Liver (tissue), 9 donors: ENCODE data around the gene KIF6. TPM values are rescaled to one million over a fixed set of nuclear protein-coding genes. Genes with fewer than 3 reads are reported as not detected.

Source experiments
- DNase-seq: peaks from one replicate; pipeline ENCODE4 v3.0.0-alpha.2; 2017; ENCODE audit warnings: low spot score
- H3K27ac ChIP-seq, 2 donors: one replicate each; pipeline ENCODE4 v1.7.0; 2013; ENCODE audit warnings: inconsistent platforms in 2 of 2, low read length in 2 of 2, control low read depth in 1 of 2, low read depth in 1 of 2, mild to moderate bottlenecking in 1 of 2
- H3K27me3 ChIP-seq, 4 donors: one replicate each; pipeline versions ENCODE4 v1.6.1 to v1.7.0; 2013; ENCODE audit warnings: low read length in 3 of 4, inconsistent platforms in 1 of 4, mild to moderate bottlenecking in 1 of 4, moderate library complexity in 1 of 4; ENCODE audit not compliant: control insufficient read depth in 4 of 4, insufficient read depth in 4 of 4
- H3K36me3 ChIP-seq, 4 donors: one replicate each; pipeline versions ENCODE4 v1.6.1 to v1.7.0; 2013; ENCODE audit warnings: low read length in 3 of 4, mild to moderate bottlenecking in 3 of 4, low read depth in 1 of 4, moderate library complexity in 1 of 4; ENCODE audit not compliant: control insufficient read depth in 4 of 4, insufficient read depth in 3 of 4
- H3K4me1 ChIP-seq, 4 donors: one replicate each; pipeline versions ENCODE4 v1.6.1 to v1.7.0; 2013; ENCODE audit warnings: low read length in 3 of 4, mild to moderate bottlenecking in 3 of 4, moderate library complexity in 1 of 4; ENCODE audit not compliant: control insufficient read depth in 4 of 4, insufficient read depth in 4 of 4
- H3K4me3 ChIP-seq, 3 donors: one replicate each; pipeline versions ENCODE4 v1.6.1 to v1.7.0; 2013; ENCODE audit warnings: low read length in 3 of 3, control low read depth in 1 of 3, low read depth in 1 of 3, mild to moderate bottlenecking in 1 of 3
- H3K9ac ChIP-seq, 2 donors: one replicate each; pipeline ENCODE4 v1.7.0; 2013; ENCODE audit warnings: low read length in 2 of 2, mild to moderate bottlenecking in 2 of 2, moderate library complexity in 2 of 2, control low read depth in 1 of 2, low read depth in 1 of 2
- H3K9me3 ChIP-seq, 4 donors: one replicate each; pipeline versions ENCODE4 v1.6.1 to v1.7.0; 2013; ENCODE audit warnings: low read length in 3 of 4; ENCODE audit not compliant: control insufficient read depth in 4 of 4
- ATF3 ChIP-seq: IDR thresholded peaks from 2 replicates; pipeline ENCODE4 v1.6.1; 2016; ENCODE audit warnings: antibody characterized with exemption
- CTCF ChIP-seq: fragments of 150-350 bp; IDR thresholded peaks from 2 replicates; pipeline ENCODE4 v1.5.1; 2017; ENCODE audit warnings: improper control_type of control experiment, low read depth, low read length; ENCODE audit not compliant: missing input control
- EGR1 ChIP-seq, 2 donors: IDR thresholded peaks; 2 replicates each; pipeline ENCODE4 v1.6.1; 2016 to 2018; ENCODE audit warnings: antibody characterized with exemption in 2 of 2, low read depth in 2 of 2
- FOXA1 ChIP-seq: IDR thresholded peaks from 2 replicates; pipeline ENCODE4 v1.6.1; 2016; ENCODE audit warnings: antibody characterized with exemption
- FOXA2 ChIP-seq: IDR thresholded peaks from 2 replicates; pipeline ENCODE4 v1.6.1; 2016; ENCODE audit warnings: antibody characterized with exemption
- GABPA ChIP-seq, 2 donors: IDR thresholded peaks in 1 of 2; conservative IDR thresholded peaks in 1 of 2; 2 replicates each; pipeline ENCODE4 v1.6.1; 2016; ENCODE audit warnings: antibody characterized with exemption in 2 of 2, mild to moderate bottlenecking in 1 of 2, moderate library complexity in 1 of 2
- HNF4A ChIP-seq, 2 donors: conservative IDR thresholded peaks; 2 replicates each; pipeline ENCODE4 v1.6.1; 2016; ENCODE audit warnings: antibody characterized with exemption in 2 of 2, mild to moderate bottlenecking in 2 of 2
- HNF4G ChIP-seq: IDR thresholded peaks from 2 replicates; pipeline ENCODE4 v1.6.1; 2016; ENCODE audit warnings: antibody characterized with exemption
- JUND ChIP-seq, 2 donors: IDR thresholded peaks; 2 replicates each; pipeline ENCODE4 v1.6.1; 2016; ENCODE audit warnings: antibody characterized with exemption in 2 of 2
- MAX ChIP-seq: IDR thresholded peaks from 2 replicates; pipeline ENCODE4 v1.6.1; 2016; ENCODE audit warnings: antibody characterized with exemption
- NR2F2 ChIP-seq: IDR thresholded peaks from 2 replicates; pipeline ENCODE4 v1.6.1; 2016; ENCODE audit warnings: antibody characterized with exemption
- RAD21 ChIP-seq, 2 donors: IDR thresholded peaks; 2 replicates each; pipeline ENCODE4 v1.6.1; 2016; ENCODE audit warnings: antibody characterized with exemption in 2 of 2, mild to moderate bottlenecking in 2 of 2
- REST ChIP-seq: IDR thresholded peaks from 2 replicates; pipeline ENCODE4 v1.6.1; 2016; ENCODE audit warnings: antibody characterized with exemption, mild to moderate bottlenecking
- RXRA ChIP-seq, 2 donors: IDR thresholded peaks; 2 replicates each; pipeline ENCODE4 v1.6.1; 2017 to 2018; ENCODE audit warnings: antibody characterized with exemption in 2 of 2, mild to moderate bottlenecking in 1 of 2
- SP1 ChIP-seq: IDR thresholded peaks from 2 replicates; pipeline ENCODE4 v1.6.1; 2018; ENCODE audit warnings: antibody characterized with exemption, mild to moderate bottlenecking
- TAF1 ChIP-seq: conservative IDR thresholded peaks from 2 replicates; pipeline ENCODE4 v1.6.1; 2016; ENCODE audit warnings: antibody characterized with exemption, mild to moderate bottlenecking
- YY1 ChIP-seq: IDR thresholded peaks from 2 replicates; pipeline ENCODE4 v1.6.1; 2016; ENCODE audit warnings: antibody characterized with exemption, mild to moderate bottlenecking
- WGBS: extraction: QIAGEN DNeasy Blood & Tissue Kit; methylation state at CpG from one replicate; pipeline ENCODE4 v1.1.7; 2013; 5-methylcytosine and 5-hydroxymethylcytosine counted together
- polyA plus RNA-seq, 2 donors: library from polyadenylated mRNA; stranded (reverse) in 1 of 2; unstranded in 1 of 2; fragments of 200-250 nt in 1 of 2; fragments of >200 nt in 1 of 2; fragmentation: Nextera tagmentation in 1 of 2; extraction: Ambion mirVana in 1 of 2; gene quantifications; one replicate each; pipeline versions ENCODE4 v1.2.1 to v1.2.3, GENCODE V29; 2013 to 2015
- total RNA-seq, 2 donors: library from RNA; depleted of rRNA; stranded (reverse); fragments of >200 nt; gene quantifications; one replicate each; pipeline ENCODE4 v1.2.3, GENCODE V29; 2014
- donor health status: healthy.
- donor health status: healthy.
- donor health status: healthy.
- donor health status: healthy.
- donor health status: healthy.

The KIF6 gene
- total and polyA plus RNA-seq, 4 donors = 0.17 to 7.5 (median 0.29) TPM

- no peaks in the 10 kb centered on the region for H3K36me3 ChIP-seq
- H3K9ac ChIP-seq = no peak overlapping the region
- no peaks in the 10 kb centered on the region for H3K4me1 ChIP-seq
- DNase-seq = no peak
- no peaks in the 10 kb centered on the region for H3K27me3 ChIP-seq
- TF ChIP-seq FOXA1 (no peak), RAD21 (IDR thresholded peaks at IDR 0.05) (no peak), HNF4G (no peak), SP1 (no peak), YY1 (no peak), ATF3 (no peak), REST (no peak), CTCF (no peak), GABPA (IDR thresholded peaks at IDR 0.05 in 1 of 2, conservative IDR thresholded peaks at IDR 0.05 in 1 of 2) (no peak), RXRA (IDR thresholded peaks at IDR 0.05) (no peak), NR2F2 (no peak), HNF4A (conservative IDR thresholded peaks at IDR 0.05) (no peak)
- 68% methylated on average over 4 of the region's 4 CpGs for WGBS
- no peaks in the 10 kb centered on the region for H3K9me3 ChIP-seq
- H3K4me3 ChIP-seq = no peak overlapping the region
- H3K27ac ChIP-seq = no peak overlapping the region
Measured at GRCh38 chr6:39602601-39603519, 122.3 kb downstream of the KIF6 start.

- no peak for DNase-seq
- no peak overlapping the region for H3K9ac ChIP-seq
- no peak overlapping the region for H3K4me3 ChIP-seq
- no peaks in the 10 kb centered on the region for H3K36me3 ChIP-seq
- no peak overlapping the region for H3K27ac ChIP-seq
- H3K4me1 ChIP-seq = no peaks in the 10 kb centered on the region
- 87% methylated on average over 2 of the region's 2 CpGs for WGBS
- H3K9me3 ChIP-seq = no peaks in the 10 kb centered on the region
- H3K27me3 ChIP-seq = no peaks in the 10 kb centered on the region
- TF ChIP-seq EGR1 (IDR thresholded peaks at IDR 0.05; ENCODE audit: low read depth in 2 of 2) = no peak
- no peak for TF ChIP-seq HNF4A (conservative IDR thresholded peaks at IDR 0.05)
- no peak for TF ChIP-seq REST
- TF ChIP-seq RXRA (IDR thresholded peaks at IDR 0.05) = no peak
- no peak for TF ChIP-seq NR2F2
- no peak for TF ChIP-seq GABPA (IDR thresholded peaks at IDR 0.05 in 1 of 2, conservative IDR thresholded peaks at IDR 0.05 in 1 of 2)
- TF ChIP-seq CTCF = no peak
- no peak for TF ChIP-seq ATF3
- no peak for TF ChIP-seq FOXA2
- no peak for TF ChIP-seq JUND (IDR thresholded peaks at IDR 0.05)
- no peak for TF ChIP-seq RAD21 (IDR thresholded peaks at IDR 0.05)
- no peak for TF ChIP-seq TAF1
- no peak for TF ChIP-seq YY1
- no peak for TF ChIP-seq HNF4G
- TF ChIP-seq MAX = no peak
- no peak for TF ChIP-seq SP1
Measured at GRCh38 chr6:39599973-39600372, 125.2 kb downstream of the KIF6 start.
